ENCODE measurements around the gene RFX2.

The RFX2 gene

DNA sequence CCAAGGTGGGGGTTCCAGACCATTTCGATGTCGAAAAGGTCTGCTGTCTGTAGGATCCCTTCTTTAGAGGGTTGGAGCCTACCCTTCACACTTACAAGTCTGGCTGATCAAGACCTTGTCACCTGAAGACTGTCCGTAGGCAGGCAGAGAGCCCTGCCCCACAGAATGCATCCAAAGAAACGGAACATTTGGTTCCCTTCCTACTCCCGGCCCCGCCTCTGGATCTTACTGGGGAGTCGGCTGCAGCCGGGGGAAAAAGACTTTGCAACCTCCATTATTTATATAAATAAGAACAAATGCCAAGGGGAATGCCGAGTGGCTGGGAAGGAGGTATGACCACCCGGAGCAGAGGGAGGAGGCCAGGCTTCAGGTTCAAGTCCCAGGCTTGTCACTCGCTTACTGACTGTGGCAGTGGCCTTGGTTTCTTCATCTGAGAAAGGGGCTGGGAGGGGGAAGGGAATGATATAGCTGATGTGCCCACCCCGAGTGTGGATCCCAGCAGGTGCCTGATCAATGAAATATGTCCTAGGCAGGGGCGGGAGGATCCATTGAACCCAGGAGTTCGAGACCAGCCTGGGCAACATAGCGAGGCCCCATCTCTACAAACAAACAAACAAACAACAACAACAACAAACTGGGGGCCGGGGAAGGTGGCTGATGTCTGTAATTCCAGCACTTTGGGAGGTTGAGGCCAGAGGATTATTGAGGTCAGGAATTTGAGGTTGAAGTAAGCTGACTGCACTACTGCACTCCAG is 48.7 kb downstream of the RFX2 start:
- Histone ChIP-seq H3K27me3 (replicated peaks; ENCODE audit: control insufficient read depth, insufficient read depth, low read length) (no peaks in the 10 kb centered on the region), H3K36me3 (ENCODE audit: control insufficient read depth, insufficient read depth, low read length) (no peaks in the 10 kb centered on the region), H3K4me3 (replicated peaks; ENCODE audit: low read depth, low read length) (no peak overlapping the region)
- DNase-seq (ENCODE audit: extremely low read depth, insufficient read length), result no peak
- TF ChIP-seq, protein P1, sequence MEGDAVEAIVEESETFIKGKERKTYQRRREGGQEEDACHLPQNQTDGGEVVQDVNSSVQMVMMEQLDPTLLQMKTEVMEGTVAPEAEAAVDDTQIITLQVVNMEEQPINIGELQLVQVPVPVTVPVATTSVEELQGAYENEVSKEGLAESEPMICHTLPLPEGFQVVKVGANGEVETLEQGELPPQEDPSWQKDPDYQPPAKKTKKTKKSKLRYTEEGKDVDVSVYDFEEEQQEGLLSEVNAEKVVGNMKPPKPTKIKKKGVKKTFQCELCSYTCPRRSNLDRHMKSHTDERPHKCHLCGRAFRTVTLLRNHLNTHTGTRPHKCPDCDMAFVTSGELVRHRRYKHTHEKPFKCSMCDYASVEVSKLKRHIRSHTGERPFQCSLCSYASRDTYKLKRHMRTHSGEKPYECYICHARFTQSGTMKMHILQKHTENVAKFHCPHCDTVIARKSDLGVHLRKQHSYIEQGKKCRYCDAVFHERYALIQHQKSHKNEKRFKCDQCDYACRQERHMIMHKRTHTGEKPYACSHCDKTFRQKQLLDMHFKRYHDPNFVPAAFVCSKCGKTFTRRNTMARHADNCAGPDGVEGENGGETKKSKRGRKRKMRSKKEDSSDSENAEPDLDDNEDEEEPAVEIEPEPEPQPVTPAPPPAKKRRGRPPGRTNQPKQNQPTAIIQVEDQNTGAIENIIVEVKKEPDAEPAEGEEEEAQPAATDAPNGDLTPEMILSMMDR (IDR thresholded peaks at IDR 0.05; ENCODE audit: insufficient read depth, low read length, poor library complexity, severe bottlenecking), result no peak

- Histone ChIP-seq H3K36me3 (ENCODE audit: control insufficient read depth, insufficient read depth, low read length) (no peaks in the 10 kb centered on the region), H3K27me3 (replicated peaks; ENCODE audit: control insufficient read depth, insufficient read depth, low read length) (no peaks in the 10 kb centered on the region), H3K4me3 (replicated peaks; ENCODE audit: low read depth, low read length) (no peak overlapping the region)
- TF ChIP-seq, protein P1 (IDR thresholded peaks at IDR 0.05; ENCODE audit: insufficient read depth, low read length, poor library complexity, severe bottlenecking), result no peak
- DNase-seq (ENCODE audit: extremely low read depth, insufficient read length), result no peak
These were observed 49.5 kb downstream of the RFX2 start for GRCh38 chr19:6060600-6061375.

DNA sequence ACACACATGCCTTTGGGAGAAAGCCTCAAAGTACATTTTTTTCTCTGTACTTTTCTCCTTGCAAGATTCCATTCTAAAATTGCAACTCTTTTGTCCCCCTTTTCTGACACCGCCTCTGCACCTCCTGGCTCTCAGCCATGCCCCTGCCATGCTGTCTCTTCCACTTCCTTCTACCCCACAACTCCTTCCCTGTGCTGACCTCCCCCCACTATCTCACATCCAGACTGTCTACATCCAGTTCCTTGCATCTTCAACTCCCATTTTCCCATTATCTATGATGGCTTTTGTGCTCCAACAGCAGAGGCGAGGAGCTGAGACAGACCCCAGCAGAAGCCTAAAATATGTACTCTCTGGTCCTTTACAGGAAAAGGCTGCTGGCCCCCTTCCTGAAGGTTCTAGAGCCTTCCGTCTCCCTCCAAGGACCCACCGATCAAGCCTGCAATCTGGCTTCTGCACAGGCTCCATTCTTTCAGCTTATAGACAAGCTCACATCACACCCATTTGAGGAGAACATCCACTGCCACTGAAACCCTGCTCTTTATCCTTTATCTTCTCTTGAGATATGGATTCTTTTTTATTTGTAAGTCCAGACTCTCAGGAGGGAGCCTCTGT is 50.2 kb downstream of the RFX2 start:
- H3K27me3 ChIP-seq (replicated peaks; ENCODE audit: control insufficient read depth, insufficient read depth, low read length), result no peaks in the 10 kb centered on the region
- H3K36me3 ChIP-seq (ENCODE audit: control insufficient read depth, insufficient read depth, low read length), result no peaks in the 10 kb centered on the region
- no peak for DNase-seq (ENCODE audit: extremely low read depth, insufficient read length)
- no peak overlapping the region for H3K4me3 ChIP-seq (replicated peaks; ENCODE audit: low read depth, low read length)
- TF ChIP-seq, protein P1 (IDR thresholded peaks at IDR 0.05; ENCODE audit: insufficient read depth, low read length, poor library complexity, severe bottlenecking), result no peak

DNA sequence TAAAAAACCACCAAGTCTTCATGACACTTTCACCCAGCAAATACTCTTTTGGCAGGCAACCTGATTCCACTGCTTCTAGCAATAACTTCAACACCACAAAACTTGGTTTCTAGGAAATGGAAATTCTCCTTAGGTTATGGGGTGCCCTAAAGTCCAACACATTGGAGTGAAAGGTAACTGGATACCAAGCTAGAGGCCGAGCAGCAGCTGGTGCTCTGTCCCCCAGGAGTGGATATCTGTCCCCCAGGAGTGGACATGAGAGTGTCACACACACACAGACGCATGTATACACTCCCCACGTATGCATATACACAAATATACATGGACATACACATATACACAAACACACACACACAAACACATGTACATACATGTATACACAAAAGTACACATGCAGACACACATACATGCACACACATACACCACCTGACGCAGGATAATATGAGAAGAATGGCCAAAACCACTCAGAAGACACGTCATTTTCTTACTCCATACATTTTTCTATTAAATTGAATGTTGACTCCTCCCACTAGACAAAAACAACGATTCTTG is 50.8 kb downstream of the RFX2 start:
- Histone ChIP-seq H3K27me3 (replicated peaks; ENCODE audit: control insufficient read depth, insufficient read depth, low read length) (no peaks in the 10 kb centered on the region), H3K4me3 (replicated peaks; ENCODE audit: low read depth, low read length) (no peak overlapping the region), H3K36me3 (ENCODE audit: control insufficient read depth, insufficient read depth, low read length) (no peaks in the 10 kb centered on the region)
- DNase-seq (ENCODE audit: extremely low read depth, insufficient read length), result no peak
- TF ChIP-seq, protein P1 (IDR thresholded peaks at IDR 0.05; ENCODE audit: insufficient read depth, low read length, poor library complexity, severe bottlenecking), result no peak

DNA sequence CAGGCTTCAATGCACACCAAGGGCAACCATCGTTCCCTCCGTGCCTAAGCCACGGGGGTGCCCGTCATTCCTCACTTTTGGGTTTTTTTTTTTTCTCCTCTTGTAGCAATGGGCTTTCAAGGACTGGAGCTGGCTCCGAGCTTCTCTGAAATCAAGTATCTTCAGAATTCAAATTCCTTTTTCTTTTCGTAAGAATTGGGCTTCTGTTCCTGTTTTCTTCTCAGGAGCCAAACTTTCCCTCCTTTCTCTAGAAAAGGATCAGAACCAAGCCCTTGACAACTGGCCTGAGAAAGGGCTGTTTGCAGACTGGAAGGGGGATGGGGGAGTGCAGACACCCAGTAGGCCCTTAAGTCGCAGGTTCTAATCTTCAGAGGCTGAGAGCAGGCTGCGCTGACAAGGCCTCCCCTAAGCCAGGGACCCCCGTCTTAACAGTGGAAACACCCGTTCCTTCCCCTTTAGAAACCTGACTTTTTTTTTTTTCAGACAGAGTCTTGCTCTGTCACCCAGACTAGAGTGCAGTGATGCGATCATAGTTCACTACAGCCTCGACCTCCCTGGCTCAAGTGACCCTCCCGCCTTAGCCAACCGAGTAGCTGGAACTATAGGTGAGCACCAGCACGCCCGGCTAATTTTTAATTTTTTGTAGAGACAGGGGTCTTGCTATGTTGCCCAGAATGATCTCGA is 51.6 kb downstream of the RFX2 start:
- TF ChIP-seq, protein P1 (IDR thresholded peaks at IDR 0.05; ENCODE audit: insufficient read depth, low read length, poor library complexity, severe bottlenecking), result no peak
- H3K36me3 ChIP-seq (ENCODE audit: control insufficient read depth, insufficient read depth, low read length), result no peaks in the 10 kb centered on the region
- H3K4me3 ChIP-seq (replicated peaks; ENCODE audit: low read depth, low read length), result no peak overlapping the region
- no peak for DNase-seq (ENCODE audit: extremely low read depth, insufficient read length)
- no peaks in the 10 kb centered on the region for H3K27me3 ChIP-seq (replicated peaks; ENCODE audit: control insufficient read depth, insufficient read depth, low read length)
